Measurements from ENCODE around the gene CEP112.

The CEP112 gene
- 5.4 to 7.8 (median 6.5) reads per million in 4 experiments for total RNA-seq

DNA sequence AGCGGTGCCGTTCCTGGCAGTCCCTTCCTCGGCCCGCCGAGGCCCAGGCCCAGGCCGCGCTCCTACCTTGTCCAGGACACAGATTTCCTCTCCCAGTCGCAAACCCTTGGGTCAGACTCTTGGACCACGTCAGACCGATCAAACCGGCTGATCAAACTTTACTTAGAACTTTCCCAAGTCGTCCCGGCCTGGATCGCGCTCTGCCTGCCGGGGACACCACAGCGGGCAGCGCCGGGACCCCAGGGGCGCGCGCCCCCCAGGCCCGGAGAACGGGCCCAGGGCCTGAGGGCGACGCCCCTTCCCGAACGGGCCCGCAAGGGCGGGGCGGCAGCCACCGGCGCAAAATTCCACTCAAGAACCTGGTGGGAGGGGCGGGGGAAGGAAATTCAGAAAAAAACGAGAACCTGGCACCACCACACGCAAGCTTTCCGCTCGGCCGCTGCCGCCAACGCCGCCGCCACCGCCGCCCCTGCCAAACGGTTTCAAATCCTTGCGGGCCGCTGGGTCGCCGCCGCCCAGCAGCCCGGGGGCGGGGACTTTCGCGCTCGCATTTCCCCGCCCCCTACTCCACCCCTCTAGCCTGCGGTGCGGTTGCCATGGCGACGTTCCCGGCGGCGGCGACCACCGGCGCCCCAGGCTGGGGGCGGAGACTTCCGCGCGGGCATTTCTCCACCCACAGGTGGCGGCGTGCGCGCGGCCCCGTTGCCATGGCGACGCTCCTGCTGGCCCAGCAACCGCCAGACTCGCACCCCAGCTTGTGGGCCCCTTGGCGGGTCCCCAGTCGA is at the start of gene CEP112:
Gene CEP112 (minus strand): TSS at position 541 of the 785 bp plus-strand sequence.
- DNase-seq = peak; percentile 82

DNA sequence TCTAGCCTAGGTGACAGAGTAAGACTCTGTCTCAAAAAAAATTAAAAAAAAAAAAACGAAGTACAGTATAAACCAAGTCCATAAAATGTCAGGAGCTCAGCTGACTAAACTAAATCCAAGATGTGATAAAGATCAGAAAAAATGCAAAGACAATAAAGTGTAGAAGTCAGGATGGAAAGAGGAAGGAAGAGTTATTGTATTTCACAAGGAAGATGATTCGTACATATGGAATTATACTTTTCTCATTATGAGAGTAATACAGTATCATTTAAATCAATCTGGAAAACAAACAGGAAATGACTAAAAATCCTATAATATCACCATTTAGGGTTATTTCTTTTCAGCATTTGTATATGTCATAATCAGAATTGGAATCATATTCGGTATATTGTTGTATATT is 48.7 kb upstream of the CEP112 start:
- DNase-seq = no peak

DNA sequence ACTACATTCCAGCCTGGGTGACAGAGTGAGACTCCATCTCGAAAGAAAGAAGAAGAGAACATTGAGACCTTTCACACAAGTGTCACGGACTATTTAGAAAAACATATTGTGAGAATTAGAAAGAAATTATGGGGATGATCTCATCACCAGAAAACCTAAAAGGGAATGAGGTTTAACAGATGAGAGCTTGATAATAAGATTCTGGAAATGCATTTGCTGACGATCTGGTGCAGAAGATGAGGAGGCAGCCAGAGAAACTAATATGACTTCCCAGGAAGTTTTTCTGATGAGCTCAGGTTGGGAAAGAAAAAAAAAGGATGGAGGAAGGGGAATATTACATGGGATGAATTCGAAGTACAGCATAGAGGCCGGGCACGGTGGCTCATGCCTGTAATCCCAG is 48.1 kb upstream of the CEP112 start:
- no peak for DNase-seq

DNA sequence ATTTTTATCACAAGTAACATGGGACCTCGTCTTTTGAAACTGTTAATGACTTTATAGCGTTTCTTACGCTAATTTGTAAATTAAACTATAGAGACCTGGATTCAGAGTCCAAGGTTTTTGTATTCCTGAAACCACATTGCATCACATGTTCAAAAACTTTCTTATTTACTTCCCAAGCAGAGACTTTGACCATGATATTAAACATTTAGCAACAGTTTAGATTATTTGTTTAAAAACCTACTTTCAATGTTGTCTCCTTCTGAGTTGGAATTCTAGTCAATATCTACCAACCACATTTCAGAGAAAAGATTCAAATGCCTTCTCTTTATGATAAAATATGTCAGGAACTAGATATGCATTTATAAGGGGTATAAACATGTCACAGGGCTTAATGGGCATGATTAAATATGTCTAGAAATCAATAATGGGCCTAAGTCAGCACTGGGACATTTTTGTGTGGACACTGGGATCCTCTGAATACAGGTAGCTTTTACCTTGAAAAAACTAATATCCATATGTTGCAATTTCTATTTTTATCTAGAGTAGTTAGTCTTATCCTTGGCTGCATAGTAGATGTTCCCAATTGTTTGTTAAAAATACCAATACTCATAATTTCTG is 43.6 kb upstream of the CEP112 start:
- no peak for DNase-seq

DNA sequence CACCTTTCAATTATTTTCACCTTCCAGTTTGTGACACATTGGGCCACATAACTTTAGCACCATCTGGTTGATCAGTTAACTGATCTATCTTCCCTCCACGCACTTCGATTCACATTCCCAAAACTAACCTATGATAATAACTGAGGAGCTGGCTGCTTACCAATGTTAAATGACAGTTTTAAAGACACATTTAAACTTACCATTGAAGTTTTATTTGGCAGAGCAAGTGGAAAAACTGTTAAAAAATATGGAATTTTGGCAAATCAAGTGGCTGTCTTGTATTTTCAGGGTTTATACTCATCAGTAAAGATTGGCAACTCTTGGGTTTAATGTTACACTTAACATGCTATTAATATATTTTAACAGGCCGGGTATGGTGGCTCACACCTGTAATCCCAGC is 42.7 kb upstream of the CEP112 start:
- no peak for DNase-seq

DNA sequence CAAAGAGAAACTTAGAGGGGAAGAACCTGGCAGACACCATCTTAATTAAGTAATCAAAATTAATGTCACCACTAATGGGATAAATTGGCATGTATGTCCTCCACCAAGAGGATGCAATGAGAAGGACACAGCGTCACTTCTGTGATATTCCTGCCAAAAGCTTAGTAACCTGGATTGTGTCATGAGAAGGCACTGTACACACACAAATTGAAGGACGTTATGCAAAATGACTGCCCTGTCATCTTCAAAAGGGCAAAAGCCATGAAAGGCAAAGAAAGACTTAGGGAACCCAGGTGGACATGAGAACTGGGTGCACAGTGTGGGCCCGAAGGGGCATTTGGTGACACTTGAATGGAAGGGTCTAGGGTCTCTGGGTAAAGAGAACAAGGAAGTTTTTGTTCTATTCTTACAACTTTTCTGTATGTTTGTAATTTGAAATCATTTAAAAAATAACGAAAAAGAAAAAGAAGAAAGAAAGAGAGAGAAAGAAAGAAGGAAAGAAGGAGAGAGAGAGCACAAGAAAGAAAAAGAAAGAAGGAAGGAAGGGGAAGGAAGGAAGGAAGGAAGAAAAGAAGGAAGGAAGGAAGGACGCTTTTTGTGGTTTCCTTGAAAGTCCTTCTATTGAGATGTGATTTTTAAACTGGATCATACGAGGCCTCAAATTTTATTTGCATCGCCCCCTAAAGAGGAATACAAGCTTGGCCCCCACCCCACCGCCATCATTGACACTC is 41.3 kb upstream of the CEP112 start:
- DNase-seq = no peak

DNA sequence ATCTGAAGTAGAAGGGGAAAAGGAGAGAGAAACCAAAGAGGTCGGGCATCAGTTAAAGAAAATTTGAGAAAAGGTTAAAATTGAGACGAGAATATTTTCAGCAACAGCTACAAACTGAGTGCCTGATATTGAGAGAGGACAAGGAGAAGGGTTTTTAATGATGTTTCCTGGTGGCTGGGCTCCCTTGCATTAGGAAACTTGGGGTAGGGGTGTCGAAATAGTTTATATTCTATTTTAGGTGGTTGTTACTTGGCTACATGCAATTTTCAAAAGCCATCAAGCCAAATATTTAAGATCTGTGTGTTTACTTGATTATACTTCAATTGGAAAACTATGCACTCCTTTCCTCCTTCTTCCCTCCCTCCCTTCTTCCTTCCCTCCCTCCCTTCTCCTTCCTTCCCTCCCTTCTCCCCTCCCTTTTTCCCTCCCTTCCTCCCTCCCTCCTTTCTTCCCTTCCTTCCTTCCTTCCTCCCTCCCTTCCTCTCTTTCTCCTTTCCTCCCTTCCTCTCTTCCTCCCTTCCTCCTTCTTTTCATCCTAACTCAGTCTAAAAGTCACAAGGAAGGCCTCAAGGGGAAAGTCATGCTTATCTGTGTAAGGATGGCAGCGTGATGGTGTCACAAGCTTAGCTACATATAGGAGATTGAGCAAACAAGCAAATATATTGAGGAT is 39.1 kb upstream of the CEP112 start:
- no peak for DNase-seq

DNA sequence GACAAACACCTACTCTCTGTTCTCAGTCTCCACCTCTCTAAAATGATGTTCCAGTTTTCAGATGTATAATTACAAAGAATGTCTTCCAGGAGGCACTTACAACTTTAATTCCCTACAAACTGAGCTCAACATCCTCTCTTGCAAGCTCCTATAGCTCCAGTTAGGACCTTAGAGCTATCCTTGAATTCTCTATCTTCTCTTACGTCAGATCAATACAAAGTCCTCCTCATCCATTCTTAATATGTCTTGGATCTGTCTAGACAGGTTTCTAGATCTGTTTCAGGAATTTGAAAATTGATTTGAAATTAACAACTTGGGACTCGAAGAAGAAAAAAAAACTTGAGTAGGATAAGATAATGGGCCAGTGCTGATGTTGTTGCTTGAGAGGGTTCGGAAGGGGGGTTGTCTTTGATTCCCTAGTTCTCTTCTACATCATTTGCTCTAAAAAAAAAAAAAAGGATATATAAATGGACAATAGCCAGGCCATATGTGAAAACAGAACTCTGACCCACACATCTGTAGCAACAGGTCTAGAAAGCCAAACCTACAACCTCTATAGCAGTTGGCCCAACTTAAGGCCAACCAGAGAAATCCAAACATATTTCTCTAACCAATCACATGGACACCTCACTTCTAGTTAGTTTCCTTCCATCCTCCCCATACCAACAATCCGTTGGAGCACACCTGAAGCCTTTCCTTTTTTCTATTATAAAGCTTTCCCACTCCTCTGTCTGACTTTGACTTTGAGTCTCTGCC is 38.0 kb upstream of the CEP112 start:
- no peak for DNase-seq

DNA sequence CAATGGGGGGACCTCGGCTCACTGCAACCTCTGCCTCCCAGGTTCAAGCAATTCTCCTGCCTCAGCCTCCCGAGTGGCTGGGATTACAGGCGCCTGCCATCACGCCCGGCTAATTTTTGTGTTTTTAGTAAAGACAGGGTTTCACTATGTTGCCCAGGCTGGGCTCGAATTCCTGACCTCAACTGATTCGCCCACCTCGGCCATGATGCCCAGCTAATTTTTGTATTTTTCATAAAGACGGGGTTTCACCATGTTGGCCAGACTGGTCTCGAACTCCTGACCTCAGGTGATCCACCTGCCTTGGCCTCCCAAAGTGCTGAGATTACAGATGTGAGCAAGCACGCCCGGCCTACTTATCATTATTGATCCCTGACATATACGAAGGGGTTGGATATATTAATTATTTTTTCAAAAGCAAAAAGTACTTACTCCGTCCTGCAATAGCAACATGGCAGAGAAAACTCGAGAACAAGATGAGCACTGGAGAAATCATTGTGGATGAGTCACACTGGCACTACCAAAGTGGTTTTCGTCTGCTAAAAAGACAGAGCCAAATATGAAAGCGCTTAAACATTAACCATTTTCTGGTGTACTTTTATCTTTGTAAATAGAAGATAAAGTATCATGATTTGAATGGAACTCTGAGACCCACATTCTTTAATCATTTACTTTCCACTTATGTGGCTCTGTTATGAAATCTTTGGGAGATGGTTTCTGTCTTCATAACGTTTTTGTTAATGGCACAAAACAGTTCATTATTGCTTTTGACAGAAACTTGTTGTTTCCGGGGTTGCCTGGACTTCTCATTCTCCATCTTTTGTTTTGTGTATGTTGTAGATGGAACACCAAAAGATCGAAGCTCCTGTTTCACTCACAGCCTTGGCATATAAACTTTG is 37.2 kb upstream of the CEP112 start, which contains the start of gene APOH:
Gene APOH (minus strand): TSS at position 529 of the 896 bp plus-strand sequence. CDS start 36 bp downstream, at position 493.
- no peak for DNase-seq

DNA sequence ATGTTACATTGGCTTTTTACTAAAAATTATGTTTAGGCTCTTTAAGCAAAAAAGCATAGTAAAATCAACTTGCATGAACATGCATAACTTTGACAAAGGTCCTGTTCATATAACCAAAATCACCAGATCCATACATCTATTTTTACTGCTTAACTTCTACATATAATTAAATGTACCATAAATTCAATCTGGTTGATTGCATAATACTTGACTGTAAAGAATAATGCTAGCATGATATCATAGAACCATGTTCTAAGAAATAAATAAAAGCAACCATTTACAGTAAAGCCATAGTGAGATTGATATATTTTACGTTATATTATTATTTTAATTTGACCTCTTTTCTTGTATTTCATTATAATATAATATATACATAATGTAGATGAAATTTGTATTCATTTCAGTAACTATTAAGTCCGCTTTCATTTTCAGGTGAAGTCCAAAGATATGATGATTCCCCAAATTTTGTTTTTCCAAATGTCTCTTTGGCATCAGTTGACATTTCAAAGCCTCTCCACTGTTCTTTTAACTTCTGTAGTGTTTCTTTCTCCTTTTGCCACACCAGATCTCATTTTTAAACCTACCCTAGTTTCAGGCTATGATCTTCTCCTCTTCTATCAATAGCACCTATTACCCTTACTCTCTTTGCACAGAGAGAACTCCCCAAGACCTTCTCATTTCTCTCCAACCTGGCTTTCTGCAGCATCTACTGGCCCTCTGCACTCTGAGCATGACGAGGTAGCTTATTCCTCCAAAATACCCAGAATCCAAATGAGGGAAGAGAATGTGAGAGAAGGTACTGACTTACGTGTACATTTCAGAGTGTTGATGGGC is 35.5 kb upstream of the CEP112 start:
- DNase-seq = no peak

DNA sequence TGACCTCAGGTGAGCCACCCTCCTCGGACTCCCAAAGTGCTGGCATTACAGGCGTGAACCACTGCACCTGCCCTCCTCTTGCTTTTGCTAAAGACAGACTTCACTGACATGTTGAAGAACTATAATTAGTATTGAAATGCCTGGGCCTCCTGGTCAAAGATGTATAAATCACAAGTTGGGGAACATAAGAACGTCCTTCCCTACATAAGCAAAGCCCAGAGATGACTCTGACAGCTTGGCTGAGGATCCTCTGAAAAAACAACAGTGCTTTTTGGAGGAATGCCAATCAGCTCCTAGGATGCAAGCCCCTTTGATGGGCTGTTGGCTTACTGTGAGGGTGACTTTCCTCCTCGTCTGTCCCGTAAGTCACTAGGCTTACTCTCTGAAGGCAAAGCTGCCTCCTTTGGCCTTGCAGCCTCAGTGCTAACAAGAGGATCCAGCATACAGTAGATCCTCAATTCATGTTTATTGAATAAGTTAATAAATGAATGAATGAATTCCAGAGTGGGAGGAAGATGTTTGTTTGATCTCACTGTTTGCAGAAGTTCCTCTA is 30.9 kb upstream of the CEP112 start:
- DNase-seq = no peak

DNA sequence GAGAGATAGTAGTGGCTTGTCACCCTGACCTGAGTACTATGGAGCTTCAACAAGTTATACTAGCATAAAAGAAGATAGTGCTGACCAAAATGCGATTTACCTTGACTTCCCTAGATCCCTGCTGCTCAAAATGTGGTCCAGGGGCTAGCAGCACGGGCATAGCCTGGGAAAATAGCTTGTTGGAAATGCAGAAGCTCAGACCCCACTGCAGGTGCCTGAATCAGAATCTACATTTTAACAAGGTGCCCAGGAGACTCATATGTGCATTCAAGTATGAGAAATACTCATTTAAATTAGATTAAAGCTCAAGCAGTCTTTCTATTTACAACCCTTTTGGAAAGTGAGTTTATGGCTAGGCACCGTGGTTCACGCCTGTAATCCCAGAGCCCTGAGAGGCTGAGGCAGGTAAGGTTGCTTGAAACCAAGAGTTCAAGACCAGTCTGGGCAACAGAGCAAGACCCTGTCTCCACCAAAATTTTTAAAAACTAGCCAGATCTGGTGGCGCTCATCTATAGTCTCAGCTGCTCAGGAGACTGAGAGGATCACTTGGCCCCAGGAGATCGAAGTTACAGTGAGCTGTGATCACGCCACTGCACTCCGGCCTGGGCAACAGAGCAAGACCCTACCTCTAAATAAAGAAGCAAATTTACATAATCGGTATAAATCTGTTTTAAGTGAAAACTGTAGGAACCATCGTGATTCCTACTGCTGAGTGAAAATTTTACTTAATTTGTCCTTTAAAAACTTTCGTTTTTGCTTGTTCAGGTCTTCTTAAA is 30.0 kb upstream of the CEP112 start:
- no peak for DNase-seq

DNA sequence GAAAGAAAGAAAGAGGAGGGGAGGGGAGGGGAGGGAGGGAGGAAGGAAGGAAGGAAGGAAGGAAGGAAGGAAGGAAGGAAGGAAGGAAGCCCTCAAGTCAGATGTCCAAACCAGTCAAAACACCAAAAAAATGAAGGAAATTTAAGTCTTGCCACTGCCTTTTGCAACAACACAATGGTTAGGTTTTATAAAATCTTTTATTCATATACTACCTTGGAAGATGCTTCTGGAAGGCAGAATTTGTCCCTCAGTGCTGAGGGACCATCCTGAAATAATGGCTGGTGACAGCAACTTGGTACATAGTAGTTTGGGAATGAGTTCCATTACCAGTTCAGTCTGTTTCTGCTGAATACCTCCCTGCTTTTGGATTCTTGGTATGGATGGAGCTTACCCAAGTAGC is 29.4 kb upstream of the CEP112 start:
- no peak for DNase-seq

DNA sequence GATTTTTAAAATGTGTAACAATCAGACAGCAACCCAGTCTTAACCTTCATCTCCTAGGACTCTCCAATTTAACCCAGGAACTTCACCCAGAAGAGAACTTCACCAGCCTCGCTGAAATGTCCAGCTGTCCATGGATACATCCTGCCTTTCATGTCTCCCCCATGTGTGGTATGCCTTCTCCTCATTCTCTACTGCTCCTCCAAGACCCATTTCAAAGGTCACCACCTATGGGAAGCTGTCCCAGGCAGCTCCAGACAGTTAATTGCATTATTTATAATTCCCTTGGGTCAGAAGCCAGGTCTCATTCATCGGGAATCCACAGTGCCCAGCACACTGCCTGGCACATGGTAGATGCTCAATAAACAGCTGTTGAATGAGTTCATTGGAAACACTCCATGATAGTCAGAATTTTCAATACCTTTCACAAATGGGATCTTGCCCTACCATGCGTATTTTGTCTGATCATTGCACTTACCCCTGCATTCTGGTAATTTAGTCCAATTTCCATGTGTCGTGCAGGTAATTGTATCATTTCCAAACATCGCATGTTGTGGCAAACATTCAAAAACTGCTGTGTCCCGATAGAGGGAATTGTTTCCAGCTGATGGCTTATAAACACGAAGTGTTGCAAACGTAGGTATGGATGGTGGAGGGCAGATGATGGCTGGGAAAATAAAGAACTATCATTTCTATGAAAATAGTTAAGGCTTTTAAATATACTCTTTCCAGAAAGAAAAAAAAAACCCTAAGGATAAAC is 28.3 kb upstream of the CEP112 start:
- DNase-seq = no peak

DNA sequence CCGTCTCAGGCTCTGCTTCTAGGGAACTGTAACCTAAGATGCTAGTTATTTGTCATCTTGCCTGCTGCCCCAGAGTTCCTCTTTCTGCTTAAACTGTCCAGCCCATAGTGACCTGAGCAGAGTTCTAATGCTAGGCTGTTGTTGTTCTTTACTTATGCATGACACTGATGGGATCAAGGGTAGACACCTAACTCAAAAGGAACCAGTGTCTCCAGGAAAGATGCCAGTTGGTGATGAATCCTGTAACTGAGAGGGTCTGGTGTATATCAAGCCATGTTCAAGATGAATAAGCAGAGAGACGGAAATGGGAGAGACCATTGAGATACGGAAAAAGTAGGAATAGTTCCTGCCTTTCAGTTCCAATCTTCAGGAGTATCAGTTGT is 23.6 kb upstream of the CEP112 start:
- DNase-seq = no peak

DNA sequence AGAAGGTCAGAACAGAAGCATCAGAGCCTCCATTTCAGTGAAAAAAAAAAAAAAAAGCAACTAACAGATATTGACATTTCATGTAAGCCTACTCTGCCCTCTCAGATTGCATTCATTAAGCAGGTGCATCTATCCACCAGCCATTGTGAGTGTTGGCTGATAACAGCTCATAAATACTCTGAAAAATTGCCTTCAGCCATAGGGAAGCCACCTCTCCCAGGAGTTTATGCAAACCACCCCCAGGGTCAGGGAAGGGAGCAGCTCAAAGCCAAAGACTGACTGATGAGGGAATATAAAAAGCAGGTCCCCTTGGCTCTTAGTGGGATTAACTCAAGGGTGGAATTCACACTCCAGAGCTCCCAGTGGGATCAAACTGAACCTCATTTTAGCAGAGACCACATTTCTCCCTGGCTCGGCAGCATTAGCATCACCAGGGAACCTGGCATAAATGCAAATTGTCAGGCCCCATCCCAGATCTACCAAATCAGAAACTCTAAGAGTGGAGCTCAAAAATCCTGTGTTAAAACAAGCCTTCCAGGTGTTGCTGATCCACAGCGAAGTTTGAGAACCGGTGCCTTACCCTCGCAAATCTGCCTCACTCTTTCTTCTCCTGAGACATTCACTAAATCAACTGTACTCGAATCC is 23.1 kb upstream of the CEP112 start:
- DNase-seq = no peak

DNA sequence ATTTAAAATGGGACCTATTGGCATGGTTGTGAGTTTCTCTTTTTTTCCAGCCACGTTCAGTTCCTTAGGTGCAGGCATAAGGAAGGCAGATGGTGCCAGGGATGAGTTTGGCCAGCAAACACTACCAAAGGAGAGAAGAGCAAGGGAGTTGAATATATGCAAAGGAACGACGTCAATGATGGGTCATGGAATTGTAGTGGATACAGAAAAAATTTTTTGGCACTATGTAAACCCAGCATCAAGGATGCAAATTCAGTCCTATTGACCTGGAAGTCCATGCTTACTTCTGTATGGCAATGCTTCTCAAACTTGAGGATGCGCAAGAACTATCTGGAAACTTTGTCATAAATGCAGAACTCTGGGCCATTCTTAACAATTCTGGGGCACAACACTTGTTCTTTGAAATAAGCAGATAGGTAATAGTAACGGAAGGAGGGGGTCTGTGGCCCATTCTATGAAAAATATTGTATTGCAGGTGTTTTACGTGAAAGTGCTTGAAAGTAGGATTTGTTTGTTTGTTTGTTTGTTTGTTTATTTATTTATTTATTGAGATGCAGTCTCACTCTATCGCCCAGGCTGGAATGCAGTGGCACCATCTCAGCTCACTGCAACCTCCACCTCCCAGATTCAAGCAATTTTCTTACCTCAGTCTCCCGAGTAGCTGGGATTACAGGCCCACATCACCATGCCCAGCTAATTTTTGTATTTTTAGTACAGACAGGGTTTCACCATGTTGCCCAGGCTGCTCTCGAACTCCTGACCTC is 19.3 kb upstream of the CEP112 start:
- DNase-seq = no peak
